HG03097 (cell line): Measurements from ENCODE around the gene RMDN2.

Source experiments
- ATAC-seq: cut with Tn5 transposase; IDR thresholded peaks from one replicate; pipeline ENCODE4 v1.9.1; 2021; ENCODE audit not compliant: unreplicated experiment, low FRiP score

RMDN2 gene, protein sequence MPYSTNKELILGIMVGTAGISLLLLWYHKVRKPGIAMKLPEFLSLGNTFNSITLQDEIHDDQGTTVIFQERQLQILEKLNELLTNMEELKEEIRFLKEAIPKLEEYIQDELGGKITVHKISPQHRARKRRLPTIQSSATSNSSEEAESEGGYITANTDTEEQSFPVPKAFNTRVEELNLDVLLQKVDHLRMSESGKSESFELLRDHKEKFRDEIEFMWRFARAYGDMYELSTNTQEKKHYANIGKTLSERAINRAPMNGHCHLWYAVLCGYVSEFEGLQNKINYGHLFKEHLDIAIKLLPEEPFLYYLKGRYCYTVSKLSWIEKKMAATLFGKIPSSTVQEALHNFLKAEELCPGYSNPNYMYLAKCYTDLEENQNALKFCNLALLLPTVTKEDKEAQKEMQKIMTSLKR

DNA sequence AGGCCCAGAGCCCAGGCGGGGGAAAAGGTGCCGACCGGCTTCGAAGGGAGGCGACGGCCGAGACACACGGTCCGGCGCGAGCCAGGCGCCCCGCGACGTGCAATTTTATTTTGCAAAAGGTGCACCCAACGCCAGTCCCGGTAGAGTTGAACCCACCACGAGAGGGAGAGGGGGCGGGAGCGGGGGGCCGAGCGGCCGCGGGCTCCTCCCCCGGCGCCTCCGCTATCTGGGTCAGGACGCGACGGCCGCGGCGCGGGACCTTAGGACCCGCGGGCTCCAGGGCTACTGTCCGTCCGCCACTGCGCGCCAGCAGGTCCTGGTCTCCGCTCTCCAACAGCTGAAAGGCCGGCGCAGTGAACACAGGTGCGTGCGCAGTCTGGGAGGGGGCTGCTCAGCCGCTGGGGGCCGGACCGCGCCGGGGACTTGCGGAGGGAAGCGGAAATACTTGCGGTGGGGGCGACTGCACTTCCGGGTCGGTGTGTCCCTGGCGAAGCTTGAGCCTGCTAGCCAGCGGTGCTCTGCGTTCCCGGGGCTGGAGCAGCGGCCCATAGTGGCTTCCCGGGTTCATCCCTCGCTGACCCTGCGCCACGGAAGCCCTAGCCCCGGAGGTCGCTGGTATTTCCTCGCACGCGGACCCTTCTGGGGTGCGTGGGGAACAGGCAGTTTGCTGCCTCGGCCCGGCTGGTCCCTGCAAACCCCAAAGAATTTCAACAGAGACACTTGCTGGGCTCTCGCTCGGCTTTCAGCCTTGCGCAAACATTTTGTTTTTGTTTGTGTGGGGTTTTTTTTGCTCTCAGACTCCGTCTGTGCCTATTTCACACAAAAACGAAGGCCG lies at the start of gene RMDN2:
RMDN2 (plus strand) TSS at position 225 of the 835 bp plus-strand sequence. CDS start 3,991 bp downstream, outside the sequence.
- peak; percentile 67 for ATAC-seq

DNA sequence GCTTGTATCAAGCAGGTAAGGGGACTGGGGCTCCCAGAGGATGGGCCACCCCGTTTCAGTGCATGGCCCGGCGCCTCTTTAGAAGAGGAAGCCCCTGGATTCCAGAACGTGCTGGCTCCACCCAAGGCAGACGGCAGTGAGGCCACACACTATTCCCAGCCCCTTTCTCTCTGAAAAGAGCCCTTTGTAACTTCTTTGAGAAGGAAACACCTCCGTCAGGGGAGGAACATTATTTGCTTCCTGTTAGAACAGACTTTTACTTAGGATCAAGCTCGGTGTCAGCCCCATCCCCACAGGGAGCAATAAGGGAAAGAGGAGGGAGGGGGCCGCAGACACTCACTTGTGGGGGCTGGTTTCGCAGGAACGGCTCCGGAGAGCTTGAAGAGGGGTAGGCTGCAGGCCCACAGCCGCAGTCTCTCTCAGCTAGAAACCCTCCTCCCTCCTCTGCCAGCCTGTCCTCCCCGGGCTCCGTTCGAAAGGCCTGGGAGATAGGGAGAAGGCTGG lies 49.6 kb upstream of the RMDN2 start:
- ATAC-seq, result no peak

DNA sequence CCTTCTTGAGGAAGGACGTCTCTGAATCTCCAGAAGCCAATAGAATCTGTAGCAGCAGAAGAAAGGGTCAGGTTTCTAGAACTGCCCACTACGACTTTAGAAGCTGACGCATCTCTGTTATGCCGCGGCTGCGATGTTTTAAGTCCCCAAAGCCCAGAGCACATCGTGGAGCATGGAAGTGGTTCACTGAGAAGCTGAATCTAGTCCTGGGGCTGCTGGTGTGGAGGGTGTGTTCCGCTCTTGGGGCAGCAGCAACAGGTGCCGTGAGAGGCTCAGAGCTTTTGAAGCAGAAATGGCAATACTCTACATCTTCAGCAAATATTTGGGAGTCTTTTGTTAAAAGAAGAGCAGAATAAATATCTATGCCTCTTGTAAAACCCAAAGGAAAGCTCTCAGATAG lies 48.9 kb upstream of the RMDN2 start:
- no peak for ATAC-seq

DNA sequence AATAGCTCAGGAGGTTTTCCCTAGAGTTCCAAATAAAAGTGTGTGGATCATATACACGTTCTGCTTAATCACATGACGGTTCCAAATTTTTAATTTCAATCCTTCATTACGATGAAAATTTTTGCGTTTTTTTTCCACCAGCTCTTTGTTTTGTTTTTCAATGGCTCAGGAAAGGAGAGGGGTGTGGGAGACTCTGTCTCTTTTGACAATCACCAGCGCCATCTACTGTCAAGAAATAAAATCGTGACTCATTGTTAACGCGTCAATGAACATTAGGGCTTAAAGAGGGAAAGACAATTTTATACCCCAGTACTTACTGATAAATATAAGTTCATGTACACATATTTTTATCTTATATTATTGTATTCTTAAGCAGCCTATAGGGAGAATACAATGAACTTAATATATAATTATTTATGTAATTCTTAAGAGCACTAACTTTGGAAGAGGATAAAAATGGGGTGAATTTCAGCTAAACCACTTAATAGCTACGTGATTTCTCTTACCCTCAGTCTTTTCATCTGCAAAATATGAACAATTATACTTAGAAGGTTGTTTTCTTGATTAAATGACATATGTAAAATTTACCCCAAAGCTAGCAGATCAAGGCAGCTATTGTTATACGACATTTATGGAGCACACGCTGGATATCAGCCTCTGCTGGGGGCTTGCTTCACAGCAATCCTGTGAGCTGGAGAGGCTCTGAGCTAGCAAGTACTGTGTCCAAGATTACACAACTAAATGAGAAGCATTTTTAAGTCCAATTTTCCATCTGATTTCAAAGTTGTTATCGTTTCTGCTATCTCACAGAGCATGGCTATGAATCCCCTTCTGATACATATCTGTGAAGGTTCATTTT lies 47.4 kb upstream of the RMDN2 start:
- ATAC-seq, result no peak

DNA sequence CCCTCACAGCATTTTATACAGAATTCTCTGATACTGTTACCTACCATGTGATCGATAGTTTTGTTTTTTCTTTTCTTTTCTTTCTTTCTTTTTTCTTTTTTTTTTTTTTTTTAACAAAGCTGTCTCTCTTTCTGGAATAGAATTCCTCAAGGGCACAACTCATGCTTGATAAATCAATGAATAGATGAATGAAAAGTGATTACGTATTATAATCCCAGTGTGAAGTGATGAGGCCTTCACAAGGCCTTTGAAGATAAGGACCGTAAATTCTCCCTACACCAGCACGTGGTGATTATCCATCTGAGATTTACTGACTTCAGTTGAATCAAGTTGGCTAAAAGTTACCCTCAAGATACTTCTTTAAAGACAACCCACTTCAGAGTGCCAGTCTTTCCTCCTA lies 46.6 kb upstream of the RMDN2 start:
- ATAC-seq, result no peak

DNA sequence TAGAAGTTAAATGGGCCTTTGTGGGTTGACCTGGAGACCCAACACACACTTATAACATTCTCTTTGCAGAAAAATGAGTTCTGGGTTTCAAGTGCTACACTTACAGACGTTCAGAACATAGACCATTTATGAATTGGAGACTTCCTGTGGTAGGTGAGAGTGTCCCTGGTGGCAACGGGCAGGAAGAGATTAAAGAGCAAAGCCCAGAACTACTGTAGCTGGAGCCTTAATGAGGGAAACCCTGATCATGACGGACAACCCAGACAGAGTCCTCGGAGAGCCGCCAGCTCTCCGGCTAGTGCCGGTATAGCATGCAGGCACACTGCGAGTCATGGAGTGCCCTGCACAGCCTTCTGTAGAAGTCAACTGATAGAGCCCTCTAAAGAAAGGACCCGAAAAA lies 44.5 kb upstream of the RMDN2 start:
- ATAC-seq, result no peak

DNA sequence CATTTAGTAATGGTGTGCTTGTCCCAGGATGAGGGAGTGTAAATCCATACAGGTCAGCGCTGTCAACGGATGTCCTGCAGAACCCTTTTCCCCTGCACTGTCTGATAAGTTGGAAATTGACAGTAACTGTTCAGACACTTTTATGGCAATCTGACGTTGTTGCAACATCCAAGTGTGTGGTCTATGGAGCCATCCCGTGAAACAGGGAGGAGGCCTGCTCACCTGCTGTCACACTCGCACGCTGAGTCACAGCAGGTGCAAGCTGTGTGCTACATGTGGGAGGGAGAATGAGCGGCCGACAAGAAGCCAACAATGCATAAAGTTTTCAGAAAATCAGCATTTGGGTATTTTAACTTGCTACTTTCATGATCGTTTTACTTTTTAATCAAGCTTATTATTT lies 43.7 kb upstream of the RMDN2 start:
- ATAC-seq, result no peak

DNA sequence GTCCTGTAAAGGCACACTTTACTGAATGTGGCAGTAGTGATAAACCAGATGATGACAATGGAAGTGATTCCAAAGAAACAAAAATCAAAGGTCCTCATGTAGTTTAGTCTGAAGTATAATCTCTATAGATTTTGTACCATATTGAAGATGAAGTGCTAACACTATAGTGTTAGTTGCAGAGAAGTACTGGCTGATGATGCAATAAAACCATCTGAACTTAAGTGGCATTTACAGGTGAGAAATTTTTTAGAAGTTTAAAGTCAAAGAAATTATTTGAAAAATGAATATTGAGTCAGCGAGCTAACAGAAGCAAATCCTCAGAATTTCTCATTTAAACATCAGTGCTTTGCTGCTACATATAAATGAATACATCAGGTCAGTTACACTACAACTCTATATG lies 43.1 kb upstream of the RMDN2 start:
- ATAC-seq, result no peak

DNA sequence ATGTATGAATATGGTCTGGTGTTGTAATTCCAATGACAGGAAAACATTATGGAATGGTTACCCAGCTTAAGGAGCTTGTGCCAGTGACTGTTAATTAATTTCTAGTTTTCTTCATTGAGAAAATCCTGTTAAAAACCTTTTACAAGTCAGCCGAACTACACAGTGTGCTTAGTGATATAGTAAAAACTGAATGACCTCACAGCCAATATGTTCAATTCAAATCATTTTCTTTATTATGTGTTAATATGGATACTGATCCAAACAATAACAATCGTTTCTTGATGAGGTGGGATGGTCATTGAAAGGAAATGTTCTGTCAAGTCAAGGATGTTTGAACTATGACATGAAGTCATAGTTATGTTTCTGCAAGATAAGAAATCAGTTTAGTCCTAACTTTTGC lies 41.6 kb upstream of the RMDN2 start:
- ATAC-seq, result no peak

DNA sequence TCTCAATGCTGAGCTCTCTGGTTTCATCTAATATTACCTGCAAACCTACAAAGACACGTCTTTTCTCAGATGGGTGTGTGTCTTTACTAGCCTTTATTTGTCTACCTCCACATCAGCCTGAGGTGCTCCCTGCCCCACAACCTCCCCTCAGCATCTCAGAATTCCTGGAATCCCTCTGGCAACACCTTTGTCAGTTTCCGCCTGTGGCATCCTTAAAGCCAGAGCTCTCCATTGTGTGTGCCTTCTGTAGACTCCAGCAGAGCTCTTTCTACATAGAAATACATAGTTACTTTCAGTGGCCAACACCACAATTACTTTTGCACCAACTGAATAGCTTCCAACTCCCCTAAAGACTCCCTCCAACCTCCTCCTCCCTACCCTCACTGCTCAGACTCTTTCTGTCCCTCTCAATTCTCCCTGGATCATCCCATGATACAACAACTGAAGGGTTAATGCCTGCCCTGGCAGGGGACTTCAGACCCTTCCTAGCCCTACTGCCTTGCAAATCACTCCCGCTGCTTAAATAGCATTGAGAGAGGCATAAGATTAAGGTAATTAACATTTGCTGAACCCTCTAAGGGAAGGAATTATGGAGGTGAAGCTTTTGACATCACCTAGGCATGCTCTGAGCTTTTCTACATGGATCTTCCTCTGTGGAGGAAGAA lies 39.6 kb upstream of the RMDN2 start:
- ATAC-seq, result no peak

DNA sequence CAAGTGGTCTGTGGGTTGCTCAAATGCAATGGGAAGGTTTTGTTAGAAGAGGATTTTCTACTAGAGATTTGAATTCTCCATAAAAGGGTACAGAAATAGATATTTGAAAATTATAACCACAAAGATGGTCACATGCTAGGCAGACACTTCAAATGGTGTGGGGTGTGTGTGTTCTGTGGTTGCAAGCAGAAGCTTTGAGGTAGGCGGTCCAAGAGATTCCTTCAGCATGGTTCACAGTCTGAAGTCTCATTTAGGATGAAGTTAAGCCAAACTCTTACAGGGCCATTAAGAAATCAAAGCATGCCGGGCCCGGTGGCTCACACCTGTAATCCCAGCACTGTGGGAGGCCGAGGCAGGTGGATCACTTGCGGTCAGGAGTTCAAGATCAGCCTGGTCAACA lies 38.3 kb upstream of the RMDN2 start:
- ATAC-seq, result no peak

DNA sequence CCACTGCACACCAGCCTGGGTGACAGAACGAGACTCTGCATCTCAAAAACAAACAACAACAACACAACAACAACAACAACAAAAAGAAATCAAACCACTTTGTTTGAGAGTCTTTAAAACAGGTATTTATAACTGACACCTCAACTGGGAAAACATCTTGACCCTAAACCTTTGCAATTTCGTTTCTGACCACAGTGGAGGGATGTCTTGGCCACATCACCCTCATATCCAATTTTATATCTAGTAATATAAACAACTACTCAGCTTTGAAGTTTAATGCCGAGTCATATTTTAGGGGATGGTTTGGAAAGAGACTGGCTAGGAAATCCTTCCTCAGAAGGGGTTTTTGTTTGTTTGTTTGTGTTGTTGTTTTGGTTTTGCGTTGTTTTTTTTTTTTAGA lies 37.8 kb upstream of the RMDN2 start:
- no peak for ATAC-seq

DNA sequence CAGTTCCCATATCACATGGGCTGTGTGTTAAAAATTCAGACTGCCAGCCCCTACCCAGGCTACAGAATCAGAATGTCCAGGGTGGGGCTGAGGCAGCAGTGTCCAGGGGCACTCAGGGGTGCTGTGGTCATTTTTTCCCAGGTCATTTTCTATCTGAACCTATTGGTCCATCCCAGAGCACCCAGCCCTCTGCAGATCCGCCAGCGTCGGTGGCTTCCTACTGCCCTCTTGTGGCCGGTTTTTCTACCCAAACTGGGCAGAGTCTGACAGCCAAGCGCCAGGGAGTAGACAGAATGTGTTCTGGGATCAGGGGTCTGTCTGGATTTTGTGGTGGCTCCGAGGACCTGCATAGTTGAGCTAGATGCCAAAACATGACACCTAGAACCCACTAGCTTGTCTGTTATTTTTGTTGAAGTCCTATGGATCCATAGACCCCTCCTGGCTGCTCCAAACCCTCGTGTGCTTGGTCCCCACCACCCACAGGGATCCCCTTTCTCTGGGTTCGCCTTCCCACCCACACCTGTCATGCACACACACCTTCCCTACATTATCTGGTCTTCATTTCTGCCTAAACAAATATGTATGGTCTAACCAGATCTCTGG lies 34.1 kb upstream of the RMDN2 start:
- ATAC-seq, result peak; percentile 41

DNA sequence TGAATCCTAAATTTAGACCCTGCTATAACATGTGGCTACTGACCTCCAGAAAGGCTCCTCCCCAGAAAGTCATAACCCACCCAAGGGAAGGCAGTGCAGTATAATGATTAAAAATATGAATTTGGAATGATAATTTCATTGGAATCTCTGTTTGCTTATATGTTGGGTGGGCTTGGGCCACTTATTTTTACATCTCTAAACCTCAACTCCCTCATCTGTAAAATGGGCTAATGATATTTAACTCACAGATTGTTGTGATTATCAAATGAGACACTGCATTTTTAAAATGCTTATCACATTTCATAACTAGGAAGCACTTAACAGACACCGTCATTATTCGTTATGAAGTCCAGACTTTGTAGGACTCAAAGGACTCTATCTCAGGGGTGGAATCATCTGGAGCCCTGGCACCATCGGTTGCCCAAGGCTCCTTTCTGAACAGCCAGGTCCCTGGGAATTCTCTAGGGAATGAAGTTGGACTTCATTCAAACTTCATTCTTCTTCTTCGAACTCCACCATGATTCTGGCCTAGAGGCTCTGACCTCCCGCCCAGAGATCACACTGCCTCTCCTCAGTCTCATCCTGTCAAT lies 33.1 kb upstream of the RMDN2 start:
- no peak for ATAC-seq

DNA sequence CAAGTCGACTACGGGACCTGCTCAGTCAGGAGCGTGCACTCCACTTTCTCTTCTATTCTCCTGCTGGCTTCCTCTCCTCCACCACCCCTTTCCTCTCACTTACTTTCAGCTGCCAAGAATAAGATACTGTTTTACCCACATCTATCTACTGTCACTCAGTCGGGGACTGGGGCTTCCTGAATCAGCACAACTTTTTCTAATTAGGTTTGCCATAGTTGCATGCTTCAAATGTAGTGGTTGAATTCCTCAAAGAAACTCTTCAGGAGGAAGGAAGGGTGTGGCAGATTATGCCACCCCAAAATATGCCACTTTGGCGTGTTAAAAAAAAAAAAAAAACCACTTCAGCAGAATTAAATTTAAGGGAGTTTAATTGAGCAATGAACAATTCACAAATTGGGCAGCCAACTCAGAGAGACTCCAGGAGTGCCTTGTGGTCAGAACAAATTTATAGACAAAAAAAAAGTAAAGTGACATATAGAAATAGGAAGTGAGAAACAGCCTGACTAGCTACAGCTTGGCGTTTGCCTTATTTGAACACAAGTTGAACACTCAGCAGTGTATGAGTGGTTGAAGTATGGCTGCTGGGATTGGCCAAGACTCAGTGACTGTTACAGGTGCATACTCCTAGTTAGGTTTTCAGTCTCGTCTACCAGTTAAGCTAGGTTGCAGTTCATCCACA lies 32.5 kb upstream of the RMDN2 start:
- peak; percentile 55 for ATAC-seq

DNA sequence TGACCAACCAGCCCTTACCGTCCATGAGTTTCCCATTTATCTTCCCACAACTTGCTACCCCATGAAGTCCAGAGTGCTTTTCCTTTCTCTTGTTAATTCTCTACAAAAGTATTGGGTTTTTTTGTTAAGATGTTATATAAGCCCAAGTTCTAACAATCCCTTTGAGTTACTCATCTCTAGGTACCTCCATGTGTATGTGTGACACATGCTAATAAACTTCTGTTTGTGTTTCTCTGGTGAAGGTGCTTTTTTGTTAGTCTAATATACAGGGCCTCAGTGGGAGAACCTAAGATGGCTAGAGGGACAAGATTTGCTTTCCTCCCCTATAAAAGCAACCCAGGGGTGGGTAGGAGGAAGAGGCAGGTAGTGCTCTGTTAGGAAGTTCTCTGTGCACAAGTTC lies 31.8 kb upstream of the RMDN2 start:
- ATAC-seq, result no peak

DNA sequence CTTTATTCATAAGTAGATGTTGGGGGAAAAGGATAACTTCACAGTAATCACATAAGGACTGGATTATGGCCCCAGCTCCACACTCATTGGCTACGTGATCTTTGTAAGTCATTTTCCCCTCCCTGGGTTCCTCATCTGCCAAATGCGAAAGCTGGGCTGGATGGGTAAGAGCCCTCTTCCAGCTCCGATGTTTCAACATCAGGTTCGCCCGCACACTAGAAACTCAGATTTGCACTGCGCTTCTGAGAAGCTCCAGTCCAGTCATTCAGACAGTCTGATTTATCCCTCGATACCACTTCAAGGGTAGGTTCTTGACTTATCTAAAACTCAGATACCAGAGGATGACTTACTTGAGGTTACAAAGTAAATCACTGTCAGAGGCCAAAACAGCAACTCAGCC lies 31.0 kb upstream of the RMDN2 start:
- ATAC-seq, result no peak

DNA sequence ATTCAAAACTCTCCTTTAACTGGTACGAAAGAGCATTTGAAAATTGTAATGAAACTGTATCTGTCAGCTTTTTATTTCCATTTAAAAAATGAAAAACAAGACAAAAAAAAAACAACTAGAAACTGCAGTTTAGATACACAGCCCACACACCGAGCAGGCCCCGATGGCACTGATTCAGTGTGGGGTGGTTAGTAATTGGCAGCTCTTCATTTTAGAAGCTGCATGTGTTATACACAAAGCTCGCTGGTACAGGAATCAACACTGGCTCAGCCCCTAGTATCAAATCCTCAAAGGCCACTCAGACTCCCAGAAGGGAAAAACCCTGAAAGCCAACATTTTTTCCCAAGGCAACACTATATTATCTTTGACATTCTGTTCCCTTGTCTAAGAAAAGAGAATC lies 30.5 kb upstream of the RMDN2 start:
- no peak for ATAC-seq

DNA sequence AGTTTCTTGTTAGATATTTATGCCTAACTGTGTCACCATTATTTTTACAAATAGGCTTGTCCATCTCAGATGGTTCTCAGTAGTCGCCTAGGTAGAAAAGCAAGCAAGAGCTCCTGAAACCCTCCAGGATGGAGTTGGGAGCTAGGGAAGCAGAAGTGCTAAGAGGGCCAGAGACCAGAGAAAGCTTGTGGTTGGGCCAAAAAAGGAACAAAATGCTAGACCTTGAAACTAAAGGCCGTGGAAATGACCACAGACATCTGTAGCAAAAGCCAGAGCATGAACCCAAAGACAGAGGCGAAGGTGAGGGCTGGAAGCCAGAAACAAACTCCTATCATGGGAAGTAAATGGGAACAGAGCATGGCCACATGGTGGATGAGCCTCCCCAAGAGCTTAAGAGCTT lies 29.9 kb upstream of the RMDN2 start:
- no peak for ATAC-seq
